ENCODE measurements around the gene SOWAHD.
"Not testable (repeated sequence)": the region's sequence is repeated elsewhere in the genome, so short reads cannot be mapped to it uniquely, and the experiment has no call there.

The SOWAHD gene

GRCh38 chrX:119759248-119759766 lies 919 bp downstream of the SOWAHD start:
- DNase-seq, result no peak

- no peak for DNase-seq
Observed at GRCh38 chrX:119760026-119760877, 1.9 kb downstream of the SOWAHD start.

GRCh38 chrX:119762718-119763117 lies 4.3 kb downstream of the SOWAHD start:
- no peak for DNase-seq

- no peak for DNase-seq
Observed at GRCh38 chrX:119763181-119763580, 4.8 kb downstream of the SOWAHD start.

GRCh38 chrX:119763836-119764387 lies 5.5 kb downstream of the SOWAHD start:
- DNase-seq, result no peak

GRCh38 chrX:119768436-119768835 lies 10.0 kb downstream of the SOWAHD start:
- not testable (repeated sequence) for DNase-seq

- DNase-seq, result not testable (repeated sequence)
Observed at GRCh38 chrX:119769388-119769787, 11.0 kb downstream of the SOWAHD start.

- no peak for DNase-seq
Observed at GRCh38 chrX:119775517-119776238, 17.3 kb downstream of the SOWAHD start.

GRCh38 chrX:119778829-119779228 lies 20.4 kb downstream of the SOWAHD start:
- DNase-seq, result no peak

GRCh38 chrX:119783026-119783425 lies 24.6 kb downstream of the SOWAHD start:
- DNase-seq, result no peak

GRCh38 chrX:119784747-119785446 lies 26.5 kb downstream of the SOWAHD start:
- DNase-seq, result peak; percentile 34 to 44

- peak; percentile 48 to 68 for DNase-seq
Observed at GRCh38 chrX:119790977-119791436, 32.6 kb downstream of the SOWAHD start.

- peak; percentile 98 to 99 for DNase-seq
Observed at GRCh38 chrX:119791437-119792231, 33.2 kb downstream of the SOWAHD start, which contains the start of gene RPL39. RPL39 (minus strand) TSS chrX:119791630; CDS start chrX:119791576, 54 bp downstream.

- DNase-seq, result no peak
Observed at GRCh38 chrX:119801253-119802221, 43.1 kb downstream of the SOWAHD start.

GRCh38 chrX:119802546-119802945 lies 44.2 kb downstream of the SOWAHD start:
- no peak for DNase-seq

GRCh38 chrX:119808461-119808860 lies 50.1 kb downstream of the SOWAHD start:
- not testable (repeated sequence) for DNase-seq

GRCh38 chrX:119809185-119809666 lies 50.8 kb downstream of the SOWAHD start:
- no peak for DNase-seq
